IMR-90 (cell line): ENCODE results near the gene COL18A1. TPM values are rescaled to one million over a fixed set of nuclear protein-coding genes. Genes with fewer than 3 reads are reported as not detected.

Experiments
- ATAC-seq: fragments of 200-7000 bp; cut with Tn5 transposase; 2 replicates; pipeline ENCODE4 v1.9.1; 2020; ENCODE audit warnings: low read depth, mild to moderate bottlenecking, moderate library complexity
- BruUV-seq: library from RNA; stranded (reverse); fragments of 400-500 nt; replicated peaks from 2 replicates; lab custom pipeline; 2021; lab: Mats Ljungman, UMichigan
- CTCF ChIA-PET: fragments of 300-600 bp; formaldehyde crosslinking; extraction: SDS; loops from one replicate; lab custom pipeline; 2021; ENCODE audit warnings: antibody characterized with exemption; lab: Yijun Ruan, JAX
- POLR2A ChIA-PET: fragments of 300-600 bp; sonication (Branson Sonifier 250); formaldehyde crosslinking; loops from one replicate; lab custom pipeline; 2022; ENCODE audit warnings: antibody characterized with exemption; ENCODE audit not compliant: unreplicated experiment; lab: Charles Lee
- DNase-seq: peaks from one replicate; pipeline ENCODE4 v3.0.0; 2013
- H2AFZ ChIP-seq: replicated peaks from 2 replicates; pipeline ENCODE3; 2013; ENCODE audit warnings: low read length, mild to moderate bottlenecking; ENCODE audit not compliant: poor library complexity
- H2AK5ac ChIP-seq: 2 replicates; pipeline ENCODE4 v1.6.1; 2013; ENCODE audit warnings: low read depth, low read length, inconsistent platforms
- H2AK9ac ChIP-seq: replicated peaks from 2 replicates; pipeline ENCODE3; 2013; ENCODE audit warnings: mild to moderate bottlenecking, low read depth, low read length, moderate library complexity; ENCODE audit not compliant: poor library complexity
- H2BK120ac ChIP-seq: 2 replicates; pipeline ENCODE4 v1.6.1; 2013; ENCODE audit warnings: low read depth, low read length, inconsistent platforms
- H2BK15ac ChIP-seq: 3 replicates; pipeline ENCODE4 v1.6.1; 2013; ENCODE audit warnings: low read depth, low read length, inconsistent platforms
- H2BK20ac ChIP-seq: 2 replicates; pipeline ENCODE4 v1.6.1; 2013; ENCODE audit warnings: low read depth, mild to moderate bottlenecking, inconsistent platforms, low read length, moderate library complexity
- H2BK5ac ChIP-seq: 2 replicates; pipeline ENCODE4 v1.6.1; 2013; ENCODE audit warnings: mild to moderate bottlenecking, low read depth, low read length, inconsistent platforms; ENCODE audit not compliant: poor library complexity, severe bottlenecking
- H3K14ac ChIP-seq: replicated peaks from 2 replicates; pipeline ENCODE4 v1.6.1; 2013; ENCODE audit warnings: low read depth, low read length, inconsistent platforms
- H3K18ac ChIP-seq: 2 replicates; pipeline ENCODE4 v1.6.1; 2013; ENCODE audit warnings: low read depth, low read length, control low read depth
- H3K23ac ChIP-seq: 2 replicates; pipeline ENCODE4 v1.6.1; 2013; ENCODE audit warnings: low read depth, low read length, inconsistent platforms
- H3K27ac ChIP-seq: 2 replicates; pipeline ENCODE4 v1.5.1; 2013; ENCODE audit warnings: mild to moderate bottlenecking, control low read depth, low read length; ENCODE audit not compliant: insufficient read depth
- H3K27me3 ChIP-seq: 2 replicates; pipeline ENCODE4 v1.6.1; 2013; ENCODE audit warnings: low read length; ENCODE audit not compliant: control insufficient read depth, insufficient read depth
- H3K36me3 ChIP-seq: 2 replicates; pipeline ENCODE4 v1.6.1; 2013; ENCODE audit warnings: low read length, mixed read lengths; ENCODE audit not compliant: control insufficient read depth, insufficient read depth
- H3K4ac ChIP-seq: 2 replicates; pipeline ENCODE4 v1.6.1; 2013; ENCODE audit warnings: low read depth, low read length, inconsistent platforms
- H3K4me1 ChIP-seq: 2 replicates; pipeline ENCODE4 v1.6.1; 2013; ENCODE audit warnings: low read length, mixed read lengths; ENCODE audit not compliant: control insufficient read depth, insufficient read depth
- H3K4me2 ChIP-seq: 2 replicates; pipeline ENCODE4 v1.6.1; 2013; ENCODE audit warnings: low read depth, mild to moderate bottlenecking, control low read depth, low read length, moderate library complexity
- H3K4me3 ChIP-seq: 2 replicates; pipeline ENCODE4 v1.5.1; 2013; ENCODE audit warnings: low read depth, mild to moderate bottlenecking, control low read depth, low read length, moderate library complexity; ENCODE audit not compliant: insufficient read depth
- H3K56ac ChIP-seq: 2 replicates; pipeline ENCODE4 v1.6.1; 2013; ENCODE audit warnings: low read length, inconsistent platforms; ENCODE audit not compliant: insufficient read depth; ENCODE audit errors: extremely low read depth
- H3K79me1 ChIP-seq, 2 experiments: 2 replicates each; pipeline ENCODE4 v1.6.1; 2013; ENCODE audit warnings: low read length in 2 of 2, inconsistent platforms in 1 of 2, low read depth in 1 of 2
- H3K9ac ChIP-seq: 2 replicates; pipeline ENCODE4 v1.6.1; 2013; ENCODE audit warnings: low read depth, low read length, control low read depth
- H3K9me1 ChIP-seq: 2 replicates; pipeline ENCODE4 v1.6.1; 2013; ENCODE audit warnings: low read length, inconsistent platforms; ENCODE audit not compliant: insufficient read depth
- H3K9me3 ChIP-seq: 2 replicates; pipeline ENCODE4 v1.6.1; 2013; ENCODE audit warnings: low read length; ENCODE audit not compliant: control insufficient read depth, insufficient read depth
- H4K20me1 ChIP-seq: 2 replicates; pipeline ENCODE4 v1.6.1; 2013; ENCODE audit warnings: low read length, inconsistent platforms; ENCODE audit not compliant: insufficient read depth
- H4K5ac ChIP-seq: 2 replicates; pipeline ENCODE4 v1.6.1; 2013; ENCODE audit warnings: mild to moderate bottlenecking, low read depth, low read length, control low read depth
- H4K8ac ChIP-seq, 2 experiments: 2 replicates each; pipeline ENCODE4 v1.6.1; 2013; ENCODE audit warnings: low read depth in 2 of 2, low read length in 2 of 2, control low read depth in 1 of 2, inconsistent platforms in 1 of 2
- H4K91ac ChIP-seq: 2 replicates; pipeline ENCODE4 v1.6.1; 2013; ENCODE audit warnings: low read depth, low read length, inconsistent platforms; ENCODE audit not compliant: insufficient read depth
- BHLHE40 ChIP-seq: fragments of 150-350 bp; IDR thresholded peaks from 2 replicates; pipeline ENCODE4 v1.6.1; 2016; ENCODE audit warnings: mild to moderate bottlenecking, low read depth, low read length
- FOS ChIP-seq: fragments of 150-350 bp; IDR thresholded peaks from 2 replicates; pipeline ENCODE4 v1.6.1; 2016; ENCODE audit warnings: low read depth, low read length
- MXI1 ChIP-seq: IDR thresholded peaks from 2 replicates; pipeline ENCODE4 v1.6.1; 2012; ENCODE audit warnings: low read depth, mild to moderate bottlenecking, low read length, moderate library complexity, borderline replicate concordance
- POLR2A ChIP-seq: IDR thresholded peaks from 2 replicates; pipeline ENCODE4 v1.6.1; 2012; ENCODE audit warnings: mild to moderate bottlenecking, low read depth, low read length
- RFX5 ChIP-seq: IDR thresholded peaks from 2 replicates; pipeline ENCODE4 v1.8.0; 2012; ENCODE audit warnings: low read depth, mild to moderate bottlenecking, low read length, moderate library complexity
- WGBS, 2 experiments: methylation state at CpG; one replicate each; pipeline versions ENCODE4 v1.1.5 to v1.1.7; 2013; ENCODE audit warnings: missing lambda C conversion rate in 2 of 2; ENCODE audit not compliant: insufficient read length in 1 of 2; ENCODE audit errors: extremely low coverage in 2 of 2; 5-methylcytosine and 5-hydroxymethylcytosine counted together
- dilution Hi-C: fragments of 300-500 bp; cut with HindIII; formaldehyde crosslinking; loops from one replicate; pipeline ENCODE4 v1.14.3; 2018; ENCODE audit warnings: low sequenced_read_pairs; ENCODE audit not compliant: unreplicated experiment
- in situ Hi-C: fragments of 300-500 bp; cut with MboI; formaldehyde crosslinking; loops from 3 replicates; pipeline ENCODE4 v1.14.3; 2019; ENCODE audit warnings: low sequenced_read_pairs, inconsistent platforms, mixed read lengths
- intact Hi-C: fragments of 100-400 bp; cut with micrococcal nuclease; formaldehyde crosslinking; loops from 2 replicates; pipeline ENCODE4 v1.10.0; 2022
- polyA plus RNA-seq, 3 experiments: library from polyadenylated mRNA; depleted of rRNA; stranded (reverse); fragments of >200 nt; gene quantifications; 2 replicates each; pipeline ENCODE4 v1.2.3, GENCODE V29; 2012; ENCODE audit warnings: low replicate concordance in 1 of 3
- total RNA-seq: library from RNA; depleted of rRNA; stranded (reverse); fragments of >200 nt; gene quantifications from 2 replicates; pipeline ENCODE4 v1.2.3, GENCODE V29; 2012

COL18A1 gene
- total and polyA plus RNA-seq, 2 of the 4 experiments (the other 2 are of a cell fraction) = 4.3 to 46.7 TPM

- intact Hi-C loops = loop anchor here (1.0 to 5.0 kb wide), 5 partner anchors 57 to 368 kb away; partner anchors contain the start of gene PCBP3
- no peaks in the 10 kb centered on the region; the same call in 1 of the 2 replicates for H3K27me3 ChIP-seq
- H3K27ac ChIP-seq = no peak overlapping the region; the same call in 1 of the 2 replicates
- H3K4me1 ChIP-seq = peaks cover 2% of the 10 kb centered on the region; the same call in 1 of the 2 replicates
- no peak overlapping the region for H2BK15ac ChIP-seq
- no peaks in the 10 kb centered on the region for H3K9me3 ChIP-seq
- no peak overlapping the region for H2AK9ac ChIP-seq
- H3K9ac ChIP-seq = no peak overlapping the region
- DNase-seq (peak; percentile 30), ATAC-seq (no peak)
- TF ChIP-seq BHLHE40 (no peak), RFX5 (no peak), FOS (no peak), MXI1 (no peak), POLR2A (peak; percentile 6; the same call in 1 of the 2 replicates)
- no peaks in the 10 kb centered on the region for H3K36me3 ChIP-seq
- H3K4ac ChIP-seq = no peak overlapping the region
- H2BK120ac ChIP-seq = no peak overlapping the region
- H3K79me1 ChIP-seq = no peaks in the 10 kb centered on the region
- no peaks in the 10 kb centered on the region for H4K20me1 ChIP-seq
- no peak overlapping the region for H4K91ac ChIP-seq
- 0% methylated on average over 1 of the region's 34 CpGs; no CpG with 5 or more reads in 1 of the 2 experiments for WGBS, 2 experiments
- H2BK5ac ChIP-seq = no peak overlapping the region
- no peak overlapping the region for H3K23ac ChIP-seq
- H3K9me1 ChIP-seq = 0 out of 2 replicates have a peak, but pooled peaks cover 9% of the 10 kb centered on the region
- H3K14ac ChIP-seq = no peak overlapping the region
- H3K18ac ChIP-seq = no peak overlapping the region
- in situ Hi-C loops = loop anchor here (5.0 kb wide), 1 partner anchor 262 kb away; no protein-coding TSS in a partner anchor
- CTCF ChIA-PET = interaction anchor here (0.5 to 1.6 kb wide), 8 partner anchors 16 to 415 kb away, joined by 3 to 15 read pairs (median 6); no protein-coding TSS in a partner anchor
- dilution Hi-C loops = no loop called here
- no peak overlapping the region for H2BK20ac ChIP-seq
- no peak overlapping the region; the same call in 1 of the 2 replicates for H3K4me2 ChIP-seq
- peak overlapping the region; percentile 37 for H3K4me3 ChIP-seq
- BruUV-seq = no TSS peak
- no peak overlapping the region; a peak in 1 of 4 replicates for H4K8ac ChIP-seq
- no peak overlapping the region for H3K56ac ChIP-seq
- H2AFZ ChIP-seq = no peak overlapping the region
- no peak overlapping the region for H4K5ac ChIP-seq
- H2AK5ac ChIP-seq = no peak overlapping the region
- POLR2A ChIA-PET = no interaction called here
These were observed 150.2 kb downstream of the COL18A1 start for GRCh38 chr21:45555251-45555556.
